ENCODE measurements around the gene BEAN1.
A peak's percentile ranks its signal among the peaks of the same experiment; 100 is the strongest.

Gene BEAN1

DNA sequence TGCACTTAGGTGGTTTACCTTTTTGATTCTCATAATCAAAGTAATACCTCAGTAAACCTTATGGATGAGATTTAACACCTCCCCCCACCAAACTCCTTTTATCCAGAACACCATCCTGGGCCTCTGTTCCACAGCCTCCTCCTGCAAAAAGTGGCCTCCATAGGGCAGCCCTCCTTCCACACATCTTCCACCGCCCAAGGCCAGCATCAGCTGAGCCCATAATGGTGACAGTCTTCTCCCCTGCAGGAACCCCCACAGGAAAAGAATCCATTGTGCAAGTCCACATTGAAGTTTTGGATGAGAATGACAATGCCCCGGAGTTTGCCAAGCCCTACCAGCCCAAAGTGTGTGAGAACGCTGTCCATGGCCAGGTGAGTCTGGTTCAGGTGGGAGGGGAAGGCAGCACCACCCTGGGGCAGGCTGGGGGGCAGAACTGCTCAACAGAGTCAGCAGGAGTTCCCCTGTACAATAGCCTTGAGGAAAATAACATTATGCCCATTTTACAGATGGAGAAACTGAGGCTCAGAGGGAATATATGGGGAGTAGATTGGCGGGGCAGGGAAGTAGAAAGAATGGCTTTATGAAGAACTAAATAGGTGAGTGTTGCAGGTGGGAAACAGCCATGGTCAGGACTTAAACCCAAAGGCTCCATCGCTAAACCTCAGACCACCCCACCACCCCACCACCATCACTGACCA lies 29.2 kb upstream of the BEAN1 start:
- DNase-seq (ENCODE audit: low read depth in 2 of 2), result no peak
- no peak overlapping the region for H3K4me3 ChIP-seq (replicated peaks in 1 of 2; ENCODE audit: low read depth in 2 of 2, low read length in 2 of 2)
- TF ChIP-seq, protein P1, sequence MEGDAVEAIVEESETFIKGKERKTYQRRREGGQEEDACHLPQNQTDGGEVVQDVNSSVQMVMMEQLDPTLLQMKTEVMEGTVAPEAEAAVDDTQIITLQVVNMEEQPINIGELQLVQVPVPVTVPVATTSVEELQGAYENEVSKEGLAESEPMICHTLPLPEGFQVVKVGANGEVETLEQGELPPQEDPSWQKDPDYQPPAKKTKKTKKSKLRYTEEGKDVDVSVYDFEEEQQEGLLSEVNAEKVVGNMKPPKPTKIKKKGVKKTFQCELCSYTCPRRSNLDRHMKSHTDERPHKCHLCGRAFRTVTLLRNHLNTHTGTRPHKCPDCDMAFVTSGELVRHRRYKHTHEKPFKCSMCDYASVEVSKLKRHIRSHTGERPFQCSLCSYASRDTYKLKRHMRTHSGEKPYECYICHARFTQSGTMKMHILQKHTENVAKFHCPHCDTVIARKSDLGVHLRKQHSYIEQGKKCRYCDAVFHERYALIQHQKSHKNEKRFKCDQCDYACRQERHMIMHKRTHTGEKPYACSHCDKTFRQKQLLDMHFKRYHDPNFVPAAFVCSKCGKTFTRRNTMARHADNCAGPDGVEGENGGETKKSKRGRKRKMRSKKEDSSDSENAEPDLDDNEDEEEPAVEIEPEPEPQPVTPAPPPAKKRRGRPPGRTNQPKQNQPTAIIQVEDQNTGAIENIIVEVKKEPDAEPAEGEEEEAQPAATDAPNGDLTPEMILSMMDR (IDR thresholded peaks at IDR 0.05; ENCODE audit: low read depth, low read length), result no peak

- DNase-seq (ENCODE audit: low read depth in 2 of 2), result peak; percentile 64 to 74
- H3K4me3 ChIP-seq (replicated peaks in 1 of 2; ENCODE audit: low read depth in 2 of 2, low read length in 2 of 2), result no peak overlapping the region
- TF ChIP-seq, protein P1 (IDR thresholded peaks at IDR 0.05; ENCODE audit: low read depth, low read length), result no peak
Observed at GRCh38 chr16:66399031-66399430, 28.1 kb upstream of the BEAN1 start.

DNA sequence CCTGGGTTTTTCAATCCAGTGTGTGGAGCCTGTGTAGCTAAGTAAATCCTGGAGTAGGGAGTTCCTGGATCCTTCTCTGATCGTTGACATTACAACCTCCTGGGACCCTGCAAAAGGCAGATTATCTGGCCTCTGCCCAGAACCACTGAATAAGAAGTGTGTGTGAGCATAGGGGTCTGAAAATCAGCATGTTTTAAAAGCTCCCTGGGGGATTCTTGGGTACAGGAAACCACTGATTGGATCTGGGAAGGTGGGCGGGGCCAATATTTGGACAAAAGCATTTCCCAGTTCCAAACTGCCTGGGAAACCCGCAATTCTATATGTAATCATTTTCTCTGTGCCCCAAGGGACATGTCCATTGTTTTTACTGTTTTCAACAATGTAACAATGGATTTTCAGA lies 27.2 kb upstream of the BEAN1 start:
- TF ChIP-seq, protein P1 (IDR thresholded peaks at IDR 0.05; ENCODE audit: low read depth, low read length), result no peak
- no peak overlapping the region for H3K4me3 ChIP-seq (replicated peaks in 1 of 2; ENCODE audit: low read depth in 2 of 2, low read length in 2 of 2)
- DNase-seq (ENCODE audit: low read depth in 2 of 2), result peak; percentile 81 to 82

DNA sequence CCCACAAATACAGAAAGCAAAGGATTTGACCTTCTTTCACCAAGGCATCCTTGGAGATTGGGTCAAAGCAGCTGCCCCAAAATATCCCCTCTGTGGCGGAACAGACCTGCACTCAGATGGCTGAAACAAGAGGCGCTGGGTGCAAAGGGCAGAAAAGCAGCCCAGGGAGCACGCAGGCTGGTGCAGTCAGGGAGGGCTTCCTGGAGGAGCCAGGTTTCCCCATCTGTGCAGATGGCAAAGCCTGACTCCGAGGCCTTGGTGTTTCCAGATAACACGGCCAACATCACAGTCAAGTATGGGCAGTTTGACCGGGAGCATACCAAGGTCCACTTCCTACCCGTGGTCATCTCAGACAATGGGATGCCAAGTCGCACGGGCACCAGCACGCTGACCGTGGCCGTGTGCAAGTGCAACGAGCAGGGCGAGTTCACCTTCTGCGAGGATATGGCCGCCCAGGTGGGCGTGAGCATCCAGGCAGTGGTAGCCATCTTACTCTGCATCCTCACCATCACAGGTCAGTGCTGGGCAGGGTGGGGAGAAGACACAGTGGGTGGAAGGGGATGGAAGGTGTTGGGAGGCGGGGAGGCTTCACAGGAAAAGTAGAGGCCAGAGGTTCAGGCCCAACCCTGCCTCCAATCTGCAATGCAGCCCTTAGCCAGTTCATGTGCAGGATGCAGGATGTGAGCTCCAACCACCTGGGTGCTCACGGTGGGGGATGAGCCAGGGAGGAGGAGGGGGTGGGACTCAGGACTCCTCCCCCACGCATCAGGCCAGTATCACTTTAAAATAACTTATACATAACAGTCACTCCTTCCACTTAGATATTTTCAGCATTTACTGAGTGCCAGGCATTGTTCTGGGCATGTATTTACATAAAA lies 26.4 kb upstream of the BEAN1 start:
- no peak for DNase-seq (ENCODE audit: low read depth in 2 of 2)
- TF ChIP-seq, protein P1 (IDR thresholded peaks at IDR 0.05; ENCODE audit: low read depth, low read length), result no peak
- H3K4me3 ChIP-seq (replicated peaks in 1 of 2; ENCODE audit: low read depth in 2 of 2, low read length in 2 of 2), result no peak overlapping the region

DNA sequence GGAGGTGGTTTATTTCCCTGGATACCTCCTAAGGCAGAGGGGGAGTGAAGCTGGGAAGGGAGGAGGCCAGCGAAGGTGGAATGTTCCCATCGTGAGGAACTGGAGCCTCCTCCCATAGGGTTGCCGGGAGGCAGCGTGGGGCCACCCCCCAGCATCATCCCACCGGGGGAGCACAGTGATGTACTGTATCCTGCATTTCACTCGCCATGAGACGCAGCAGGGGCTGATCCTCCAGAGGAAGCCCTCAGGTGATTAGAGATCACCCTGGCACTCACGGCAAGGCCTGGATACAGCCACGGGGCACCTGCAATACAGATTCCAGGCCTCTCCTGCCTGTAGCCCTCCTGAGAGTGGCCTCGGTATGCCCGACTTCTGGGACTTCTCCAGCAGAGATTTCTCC lies 25.5 kb upstream of the BEAN1 start:
- no peak for DNase-seq (ENCODE audit: low read depth in 2 of 2)
- no peak overlapping the region for H3K4me3 ChIP-seq (replicated peaks in 1 of 2; ENCODE audit: low read depth in 2 of 2, low read length in 2 of 2)
- TF ChIP-seq, protein P1 (IDR thresholded peaks at IDR 0.05; ENCODE audit: low read depth, low read length), result no peak

DNA sequence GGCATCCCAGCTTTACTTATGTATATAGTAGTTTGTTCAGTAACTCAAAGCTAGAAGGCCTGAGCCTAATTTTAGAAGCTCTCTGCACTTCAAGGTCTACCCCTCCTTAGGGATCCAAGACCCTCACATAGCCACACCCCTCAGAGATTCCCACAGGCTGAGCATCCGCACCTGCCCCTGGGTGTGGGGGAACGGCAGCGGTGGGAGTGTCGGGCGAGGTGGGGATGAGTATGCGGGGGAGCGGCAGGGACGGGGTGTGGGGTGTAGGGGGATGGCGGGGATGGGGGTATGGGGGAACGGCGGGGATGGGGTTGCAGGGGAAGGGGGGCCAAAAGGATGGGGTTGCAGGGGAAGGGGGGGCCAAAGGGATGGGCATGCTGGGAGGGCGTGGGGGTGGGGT lies 24.9 kb upstream of the BEAN1 start:
- TF ChIP-seq, protein P1 (IDR thresholded peaks at IDR 0.05; ENCODE audit: low read depth, low read length), result no peak
- H3K4me3 ChIP-seq (replicated peaks in 1 of 2; ENCODE audit: low read depth in 2 of 2, low read length in 2 of 2), result no peak overlapping the region
- DNase-seq (ENCODE audit: low read depth in 2 of 2), result no peak

Data from cardiac fibroblast (primary cell).